GM19324 (cell line): ENCODE results near the gene UQCRC1.

Experiments used
- ATAC-seq: cut with Tn5 transposase; IDR thresholded peaks from one replicate; pipeline ENCODE4 v1.9.1; 2021; ENCODE audit warnings: mild to moderate bottlenecking, moderate library complexity; ENCODE audit not compliant: unreplicated experiment, low FRiP score

Gene UQCRC1

DNA sequence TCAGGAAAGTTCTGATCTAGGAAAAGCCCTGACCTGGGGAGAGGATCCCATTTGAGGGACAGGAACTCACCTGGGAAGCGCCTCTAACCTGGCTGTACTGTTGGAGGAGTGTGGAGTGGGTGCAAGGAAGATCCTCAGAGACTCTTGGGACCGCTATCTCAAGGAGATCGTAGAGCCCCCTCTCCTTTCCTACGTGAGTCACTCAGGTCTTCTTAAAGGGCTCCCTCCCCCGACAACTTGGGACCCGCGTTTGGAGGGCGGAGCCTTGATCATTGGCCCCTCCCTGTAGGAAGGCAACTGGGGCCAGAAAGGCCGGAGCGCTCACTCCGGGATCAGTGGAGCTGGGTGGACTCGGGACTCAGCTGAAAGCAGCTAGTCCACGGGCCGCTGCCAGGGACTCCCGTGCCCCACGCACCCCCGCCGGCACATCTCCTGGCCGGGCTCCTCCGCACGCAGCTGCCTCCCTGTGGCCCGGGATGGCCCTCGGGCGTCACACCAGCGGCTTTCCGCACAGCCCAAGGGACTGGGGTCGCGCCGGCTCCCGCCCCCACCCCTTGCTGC is 25.3 kb upstream of the UQCRC1 start:
- ATAC-seq, result peak; percentile 3

DNA sequence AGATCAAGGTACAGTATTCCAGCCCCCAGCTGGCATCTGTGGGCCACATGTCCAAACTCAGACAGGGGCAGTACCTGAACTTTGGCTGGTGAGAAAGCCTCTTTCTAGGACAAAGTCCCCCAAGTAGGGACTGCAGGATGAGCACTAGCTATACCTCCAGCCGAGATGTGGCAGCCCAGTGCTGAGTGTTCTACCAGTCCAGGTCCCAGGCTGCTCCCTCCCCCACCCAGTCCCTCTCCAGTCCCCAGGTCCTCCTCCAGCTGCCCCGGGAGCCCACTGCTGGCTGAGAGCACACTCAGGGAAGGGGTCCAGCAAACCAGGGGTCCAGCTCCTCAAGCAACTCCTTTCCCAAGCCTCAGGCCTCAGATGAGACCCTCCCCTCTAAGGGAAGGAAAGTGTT is 24.3 kb upstream of the UQCRC1 start:
- no peak for ATAC-seq

DNA sequence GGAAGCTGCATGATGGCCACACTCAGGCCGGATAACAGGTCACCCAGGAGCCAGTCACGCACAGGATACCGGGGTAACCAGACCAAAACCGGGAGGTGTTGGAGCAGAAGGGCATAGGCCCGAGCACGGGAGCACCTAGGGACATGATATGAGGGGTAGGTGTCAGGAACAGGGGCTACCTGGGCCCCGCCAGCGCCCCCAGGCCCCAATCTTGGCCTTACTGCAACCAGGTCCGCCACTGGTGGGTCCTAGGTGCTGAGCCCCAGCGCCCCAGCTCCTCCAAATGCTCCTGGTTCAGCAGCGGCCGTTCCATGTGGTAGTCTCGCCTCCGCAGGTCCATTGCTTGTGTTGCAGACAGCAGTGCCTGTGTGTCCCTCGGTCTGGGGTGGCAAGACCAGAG is 23.8 kb upstream of the UQCRC1 start:
- no peak for ATAC-seq

DNA sequence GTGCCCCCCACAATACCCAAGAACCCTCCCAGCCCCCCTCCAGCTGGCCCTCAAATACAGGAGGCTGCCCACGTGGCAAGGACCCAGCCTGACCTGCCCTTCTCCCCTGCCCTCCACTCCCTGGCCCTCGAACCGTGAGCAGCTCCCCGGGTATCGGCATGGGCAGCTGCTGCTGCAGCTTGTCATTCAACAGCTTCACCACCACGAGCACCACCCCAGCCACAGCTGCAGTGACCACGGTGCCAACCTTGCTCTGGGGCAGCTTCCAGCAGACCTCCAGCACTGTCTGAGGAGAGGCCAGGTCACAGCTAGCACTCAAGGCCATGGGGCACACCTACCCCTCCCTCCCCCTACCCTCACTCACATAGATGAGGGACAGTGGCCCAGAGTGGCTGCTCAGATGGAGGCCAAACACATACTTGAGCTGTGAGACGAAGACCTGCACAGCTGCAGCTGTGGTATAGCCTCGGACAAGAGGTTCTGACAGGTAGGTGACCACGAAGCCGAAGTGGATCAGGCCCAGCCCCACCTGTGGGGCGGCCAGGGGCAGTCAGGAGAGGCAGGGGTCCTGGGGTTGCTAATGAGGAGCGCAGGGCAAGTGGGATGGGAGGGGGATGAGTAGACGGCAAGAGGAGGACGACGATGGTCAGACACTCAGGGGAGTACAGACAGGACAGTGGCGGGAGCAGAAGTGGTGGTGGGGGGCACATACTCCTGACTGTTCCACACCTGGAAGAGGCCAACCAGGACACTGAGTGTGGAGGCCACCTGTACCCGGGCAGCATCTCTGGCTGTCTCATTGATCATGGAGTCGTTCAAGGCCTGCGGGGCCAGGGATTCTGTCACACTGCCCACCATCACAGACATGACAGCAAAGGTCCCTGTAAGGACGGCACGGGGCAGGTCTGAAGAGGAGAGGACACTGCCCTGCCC is 22.3 kb upstream of the UQCRC1 start:
- no peak for ATAC-seq

DNA sequence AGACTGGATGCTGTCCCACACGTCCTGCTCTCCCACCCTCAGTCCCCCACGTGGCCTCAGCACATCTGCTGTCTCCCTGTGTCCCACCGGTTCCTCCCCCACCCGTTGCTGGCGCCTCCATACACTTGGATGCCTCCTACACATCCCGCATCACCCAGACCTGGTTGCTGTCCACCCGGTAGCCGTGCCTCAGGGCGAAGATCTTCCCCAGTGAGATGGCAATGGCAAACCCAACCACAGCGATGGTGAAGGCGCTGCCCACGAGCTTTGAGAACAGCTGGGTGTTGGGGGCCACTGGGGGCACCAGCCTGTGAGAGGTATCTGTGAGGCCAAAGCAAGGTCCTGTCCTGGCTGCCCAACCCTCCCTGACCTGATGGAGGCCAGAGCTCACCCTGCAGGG is 21.4 kb upstream of the UQCRC1 start:
- no peak for ATAC-seq

DNA sequence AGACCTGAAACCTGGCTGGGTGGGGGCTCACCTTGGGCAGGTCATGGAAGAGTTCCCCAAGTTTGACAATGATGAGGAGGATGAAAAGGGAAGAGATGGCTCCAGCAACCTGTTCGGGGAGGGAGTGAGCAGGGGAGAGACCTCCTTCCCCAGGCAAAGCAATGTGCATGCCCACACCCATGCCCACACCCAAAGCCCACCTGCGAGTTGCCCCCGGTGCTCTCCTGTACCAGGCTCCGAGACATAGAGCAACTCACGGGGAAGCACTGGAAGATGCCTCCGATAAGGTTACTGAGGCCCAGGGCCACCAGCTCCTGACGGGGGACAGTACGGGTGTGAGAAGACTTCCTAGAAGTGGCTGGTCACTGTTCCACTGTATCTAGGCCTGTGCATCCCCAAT is 21.0 kb upstream of the UQCRC1 start:
- no peak for ATAC-seq

DNA sequence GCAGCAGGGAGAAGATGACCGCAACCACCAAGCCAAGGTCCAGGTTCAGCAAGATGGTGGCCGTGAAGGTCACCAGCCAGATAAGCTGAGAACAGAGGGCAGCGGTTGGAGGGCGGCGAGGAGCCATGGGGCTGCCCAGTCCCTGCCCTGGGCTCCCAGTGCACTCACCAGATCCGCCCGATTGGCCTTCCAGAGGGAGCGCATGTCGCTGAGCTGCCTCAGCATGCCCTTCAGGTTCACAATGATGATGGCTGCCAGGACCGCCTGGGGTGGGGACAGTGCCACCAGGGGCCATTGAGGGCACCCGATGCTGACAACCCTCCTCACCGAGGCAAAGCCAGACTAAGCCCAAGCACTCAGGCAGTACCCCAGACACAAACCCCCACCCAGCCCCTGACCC is 20.4 kb upstream of the UQCRC1 start:
- ATAC-seq, result no peak

DNA sequence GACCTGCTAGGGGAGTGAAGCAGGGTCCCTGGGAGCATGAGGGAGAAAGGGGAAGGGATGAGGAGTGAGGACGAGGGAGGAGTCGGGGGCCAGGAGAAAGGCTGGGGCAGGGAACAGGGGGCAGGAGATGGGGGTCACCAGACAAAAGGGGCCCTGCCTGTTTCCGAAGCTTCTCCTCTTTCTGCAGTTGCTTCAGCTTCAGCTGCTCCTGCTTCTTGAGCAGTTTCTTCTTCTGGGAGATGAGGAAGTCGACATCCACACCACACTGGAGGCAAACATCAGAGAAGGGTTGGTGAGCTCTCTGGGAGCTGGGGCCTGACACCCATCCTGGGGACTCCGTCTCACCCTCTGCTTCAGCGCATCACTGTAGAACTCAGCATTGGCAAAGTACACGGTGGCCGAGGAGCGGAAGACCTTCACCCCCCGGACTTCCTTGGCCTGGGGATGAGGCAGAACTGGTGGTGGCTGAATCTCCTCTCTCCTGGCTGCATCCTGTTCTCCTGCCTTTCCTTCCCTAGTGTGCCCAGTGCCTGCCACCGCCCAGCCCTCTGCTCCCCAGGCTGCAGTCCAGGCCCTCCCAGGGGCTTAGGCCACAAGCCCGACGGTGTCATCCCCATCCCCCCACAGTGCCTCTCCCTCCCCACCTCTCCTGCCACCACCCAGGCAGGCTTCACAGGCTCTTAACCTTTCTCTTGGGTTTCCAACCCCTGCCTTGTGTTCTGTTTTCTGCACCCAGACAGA is 19.0 kb upstream of the UQCRC1 start:
- ATAC-seq, result no peak

DNA sequence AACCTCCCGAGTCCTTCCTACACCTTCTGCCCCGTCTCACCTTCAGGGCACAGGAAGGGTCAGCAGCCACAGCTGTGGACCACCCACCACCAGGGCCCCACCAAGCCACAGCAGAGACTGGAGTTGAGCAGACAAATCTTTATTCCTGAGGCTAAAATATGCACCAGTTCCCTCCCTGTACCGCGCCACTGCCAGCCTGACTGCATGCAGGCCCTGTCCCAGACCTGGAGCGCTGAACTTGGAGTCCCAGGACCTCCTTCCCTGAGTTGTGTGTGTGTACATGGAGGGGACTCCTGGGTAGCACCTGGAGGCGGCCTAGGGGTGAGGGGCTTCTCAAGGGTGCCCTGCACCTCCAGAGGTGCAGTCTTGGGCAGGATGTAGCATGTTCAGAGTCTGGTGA is 16.2 kb upstream of the UQCRC1 start:
- ATAC-seq, result no peak

DNA sequence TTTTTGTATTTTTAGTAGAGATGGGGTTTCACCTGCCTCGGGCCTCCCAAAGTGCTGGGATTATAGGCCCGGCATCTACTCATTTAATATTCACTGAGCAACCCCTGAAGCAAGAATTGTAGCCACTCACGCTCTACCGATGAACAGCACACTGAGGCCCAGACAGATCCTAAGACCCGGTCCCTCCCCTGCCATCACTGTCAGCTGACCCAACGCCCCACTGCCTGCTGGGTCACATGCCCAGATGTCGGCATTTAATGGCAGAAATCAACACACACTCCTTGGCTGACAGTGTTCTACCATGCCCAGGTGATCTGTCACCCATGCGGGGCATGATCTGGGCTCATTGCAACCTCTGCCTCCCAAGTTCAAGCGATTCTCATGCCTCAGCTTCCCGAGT is 15.3 kb upstream of the UQCRC1 start:
- no peak for ATAC-seq

DNA sequence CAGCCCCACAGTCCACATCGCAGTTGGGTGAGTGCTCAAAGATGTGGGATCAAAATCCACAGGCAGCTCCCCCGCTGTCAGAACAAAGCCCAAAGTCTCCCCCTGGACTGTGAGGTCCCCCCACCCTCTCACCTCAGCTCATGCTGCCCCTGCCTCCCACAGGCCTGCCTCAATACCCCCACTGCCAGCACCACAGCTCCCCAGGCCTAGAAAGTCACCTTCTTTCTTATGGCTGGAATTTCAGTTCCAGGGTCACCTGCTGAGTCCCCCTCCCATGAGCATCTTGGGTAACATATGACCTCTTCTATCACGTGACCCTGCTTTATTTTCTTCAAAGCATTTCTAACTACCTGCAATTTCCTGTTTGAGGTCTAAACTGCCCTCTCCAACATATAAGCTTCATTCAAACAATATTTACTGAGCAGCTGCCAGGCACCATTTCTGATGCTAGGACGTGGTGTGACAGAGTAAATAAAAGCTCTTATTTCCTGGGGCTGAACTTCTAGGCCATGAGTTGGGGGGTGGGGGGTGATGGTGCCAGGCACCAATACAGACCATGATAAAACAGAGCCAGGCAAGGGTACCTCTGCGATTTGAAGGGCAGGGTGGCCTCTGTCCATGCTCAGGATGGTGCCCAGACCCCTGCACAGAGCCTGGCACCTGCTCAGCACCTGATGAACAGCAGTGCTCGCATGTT is 14.6 kb upstream of the UQCRC1 start:
- no peak for ATAC-seq

DNA sequence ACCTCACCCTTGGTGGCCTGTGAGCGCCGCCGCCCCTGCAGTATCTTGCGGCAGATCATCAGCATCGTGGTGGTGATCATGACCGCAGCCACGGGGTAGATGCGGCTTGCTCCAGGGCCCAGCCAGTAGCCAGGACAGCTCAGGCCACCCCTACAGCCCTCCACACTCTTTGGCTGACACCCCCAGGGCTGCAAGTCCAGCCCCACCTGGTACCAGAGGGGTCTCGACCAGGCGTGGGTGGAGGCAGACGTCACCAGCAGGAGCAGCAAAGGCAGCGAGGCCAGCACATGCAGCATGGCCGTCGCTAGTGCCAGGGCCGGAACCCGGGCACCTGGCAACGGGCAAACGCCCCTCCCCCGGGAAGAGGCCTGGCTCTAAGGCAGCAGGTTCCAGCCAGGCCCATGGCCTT is 12.0 kb upstream of the UQCRC1 start, which contains the start of gene TMEM89:
Gene TMEM89, minus strand, starts transcription at position 309 of the 409 bp plus-strand sequence. Its CDS starts 13 bp downstream, at position 296.
- no peak for ATAC-seq

DNA sequence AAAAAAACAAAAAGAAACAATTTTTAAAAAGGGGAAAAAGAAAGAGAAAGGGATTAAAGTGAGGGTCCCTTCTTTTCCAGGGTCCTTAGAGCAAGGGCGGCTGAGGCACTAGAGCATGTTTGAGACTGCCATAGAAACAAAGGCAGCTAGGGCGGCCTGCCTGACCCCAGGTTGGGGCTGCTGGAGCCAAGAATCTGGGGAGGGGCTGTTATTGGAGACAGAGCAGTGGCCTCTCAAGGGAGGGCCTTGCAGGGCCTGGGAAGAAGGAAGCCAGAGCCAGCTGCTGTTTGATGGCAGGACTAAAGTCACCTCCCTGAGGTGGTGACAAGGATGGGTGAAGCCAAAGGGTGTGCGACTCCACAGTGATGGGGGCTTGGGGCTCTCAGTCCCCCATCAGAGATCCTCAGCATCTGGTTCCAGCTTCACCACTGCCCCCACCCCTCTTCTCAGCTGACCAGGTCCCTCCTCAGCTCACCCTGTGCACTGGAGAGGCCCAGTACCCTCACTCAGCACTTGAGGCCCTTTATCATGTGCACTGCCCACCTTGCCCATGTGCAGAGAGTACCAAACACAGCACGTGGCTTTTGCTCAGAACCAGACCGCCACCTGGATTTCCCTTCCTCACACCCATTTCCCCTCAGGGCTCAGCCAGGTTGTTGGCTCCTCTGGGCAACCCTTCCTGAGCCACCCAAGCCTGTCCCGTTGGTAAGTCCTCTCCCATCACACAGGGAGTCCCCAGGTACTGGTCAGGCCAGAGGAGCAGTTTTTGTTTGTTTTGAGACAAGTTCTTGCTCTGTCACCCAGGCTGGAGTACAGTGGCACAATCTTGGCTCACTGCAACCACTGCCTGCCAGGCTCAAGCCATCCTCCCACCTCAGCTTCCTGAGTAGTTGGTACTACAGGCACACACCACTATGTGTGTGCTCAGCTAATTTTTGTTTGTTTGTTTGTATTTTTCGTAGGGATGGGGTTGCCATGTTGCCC is 10.4 kb upstream of the UQCRC1 start:
- ATAC-seq, result no peak

DNA sequence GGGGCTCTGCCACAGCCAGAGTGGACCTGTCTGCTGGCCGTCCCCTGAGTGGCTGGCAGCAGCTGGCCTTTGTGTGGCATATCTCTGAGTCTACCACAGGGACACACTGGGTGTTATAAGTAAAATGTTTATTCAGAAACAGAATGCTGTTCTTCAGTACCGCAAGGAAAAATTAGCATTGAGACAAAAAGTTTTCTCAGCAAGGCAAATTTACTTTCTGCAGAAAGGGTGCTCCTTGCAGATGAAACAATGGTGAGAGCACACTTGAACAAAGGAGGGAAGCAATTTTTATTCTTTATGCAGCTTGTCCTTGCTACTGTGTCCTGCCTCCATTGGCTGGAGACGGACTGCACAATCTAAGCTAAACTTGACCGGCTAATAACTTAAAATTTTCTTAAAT is 8.1 kb upstream of the UQCRC1 start:
- ATAC-seq, result no peak

DNA sequence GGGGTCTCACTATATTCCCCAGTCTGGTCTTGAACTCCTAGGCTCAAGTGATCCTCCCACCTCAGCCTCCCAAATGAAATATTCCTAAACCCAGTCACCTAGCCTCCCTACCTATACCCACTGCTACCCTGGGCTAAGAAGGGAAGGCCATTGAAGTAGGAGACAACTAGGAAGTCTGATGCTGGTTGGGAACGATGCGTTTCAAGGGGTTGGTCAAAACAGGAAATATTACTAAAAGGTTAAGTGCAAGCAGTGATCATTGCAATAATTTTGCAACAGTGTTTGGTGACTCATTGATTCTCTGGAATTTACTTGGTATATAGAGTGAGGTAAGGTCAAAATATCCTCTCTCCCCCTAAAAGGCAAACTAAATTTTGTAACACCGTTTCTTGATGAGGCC is 4.6 kb upstream of the UQCRC1 start:
- ATAC-seq, result no peak

DNA sequence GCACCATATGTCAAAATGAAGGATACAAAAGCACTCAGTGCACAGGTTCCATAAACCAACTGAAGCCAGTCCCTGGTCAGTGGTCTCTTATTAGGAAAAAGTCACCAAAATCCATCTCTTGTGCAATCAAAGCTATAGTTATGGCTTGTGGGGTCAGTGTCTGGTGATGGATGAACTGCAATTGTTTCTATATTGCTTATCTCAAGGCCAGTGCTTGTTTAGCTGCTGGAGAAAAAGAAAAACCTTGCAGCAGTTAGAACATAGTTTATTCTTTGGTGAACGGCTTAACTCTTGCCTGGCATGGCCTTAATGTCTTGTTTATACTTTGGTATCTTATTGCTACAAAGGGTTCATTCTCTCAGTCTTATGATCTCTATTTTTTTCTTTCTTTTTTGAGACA is 2.9 kb upstream of the UQCRC1 start:
- no peak for ATAC-seq

DNA sequence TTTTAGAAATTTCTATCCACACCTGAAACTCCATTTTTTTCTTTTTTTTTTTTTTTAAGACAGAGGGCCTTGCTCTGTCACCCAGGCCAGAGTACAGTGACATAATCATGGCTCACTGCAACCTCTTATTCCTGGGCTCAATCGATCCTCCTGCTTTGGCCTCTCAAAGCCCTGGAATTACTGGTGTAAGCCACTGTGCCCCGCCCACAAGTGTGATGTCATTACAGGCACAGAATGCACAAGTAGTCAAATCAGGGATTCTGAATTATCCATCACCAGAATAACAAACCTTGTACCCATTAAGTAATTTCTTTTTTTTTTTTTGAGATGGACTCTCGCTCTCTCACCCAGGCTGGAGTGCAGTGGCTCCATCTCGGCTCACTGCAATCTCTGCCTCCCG is 1.9 kb downstream of the UQCRC1 start:
- ATAC-seq, result no peak

DNA sequence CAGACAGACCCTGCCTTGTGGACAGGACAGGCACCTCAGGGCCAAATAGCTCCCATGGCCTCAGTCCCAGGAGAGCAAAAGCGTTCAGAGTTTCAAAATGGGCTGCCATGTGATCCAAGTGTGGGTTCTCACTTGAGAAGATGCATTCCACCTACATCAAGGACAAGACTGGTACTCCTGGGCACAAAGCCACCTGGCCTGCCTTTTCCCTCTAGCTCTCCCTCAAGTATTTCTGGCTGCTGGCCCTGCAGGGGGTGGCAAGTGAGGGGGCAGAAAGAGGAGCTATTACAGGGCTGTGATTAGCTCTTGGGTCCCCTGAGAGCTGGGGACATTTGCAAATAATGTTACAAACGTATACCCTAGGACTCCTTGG is 7.8 kb downstream of the UQCRC1 start:
- no peak for ATAC-seq

DNA sequence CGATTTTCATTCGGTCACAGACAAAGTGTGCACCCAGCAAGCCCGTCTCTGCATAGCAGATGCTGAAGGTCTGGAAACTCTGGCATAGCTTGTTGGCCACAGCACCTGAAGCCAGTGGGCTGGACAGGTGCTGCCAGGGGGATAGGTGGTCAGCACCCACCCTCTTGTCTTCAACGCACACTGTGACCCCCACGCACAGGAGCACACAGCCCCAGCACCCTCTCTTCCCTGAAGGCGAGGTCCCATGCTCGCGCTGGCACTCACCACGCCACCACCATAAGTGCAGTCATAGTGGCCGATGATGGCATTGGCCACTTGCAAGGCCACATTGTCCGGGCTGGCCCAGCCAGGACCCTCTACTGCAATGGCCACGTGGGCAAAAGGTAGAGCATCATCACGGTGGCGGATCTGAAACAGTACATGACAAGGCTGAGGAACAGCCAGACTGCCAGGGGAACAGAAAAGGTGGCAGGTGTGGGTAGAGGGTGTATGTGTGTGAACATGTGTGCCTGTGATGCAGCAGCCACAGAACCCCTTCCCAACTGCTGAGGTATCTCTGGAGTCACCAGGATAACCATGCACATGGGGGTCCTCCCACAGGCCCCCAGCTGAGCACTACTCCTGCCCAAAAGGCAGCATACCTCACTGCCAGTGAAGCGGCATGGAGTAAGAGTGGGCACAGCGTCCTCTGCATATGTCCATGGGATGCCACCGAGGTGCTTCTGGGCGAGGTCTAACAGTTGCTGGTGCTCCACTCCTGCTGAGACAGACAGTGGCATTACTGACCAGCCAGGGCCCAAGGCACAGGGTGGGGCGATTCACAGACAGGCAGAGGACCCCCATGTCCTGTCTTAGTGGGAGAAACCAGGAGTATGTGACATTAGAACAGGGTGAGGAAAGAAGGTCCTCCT is 8.5 kb downstream of the UQCRC1 start:
- ATAC-seq, result no peak
